Stimulated activated CD4-positive, alpha-beta T cell treated with anti-CD3 and anti-CD28 coated beads, Interleukin-1b, Interleukin-23, amount 100 ng/mL, for 1 hour (primary cell): ENCODE data around the gene DBN1.

Source experiments
- DNase-seq, 2 donors: peaks; one replicate each; pipeline ENCODE4 v3.0.0-alpha.2; 2020; ENCODE audit warnings: low read depth in 2 of 2

The DBN1 gene

DNA sequence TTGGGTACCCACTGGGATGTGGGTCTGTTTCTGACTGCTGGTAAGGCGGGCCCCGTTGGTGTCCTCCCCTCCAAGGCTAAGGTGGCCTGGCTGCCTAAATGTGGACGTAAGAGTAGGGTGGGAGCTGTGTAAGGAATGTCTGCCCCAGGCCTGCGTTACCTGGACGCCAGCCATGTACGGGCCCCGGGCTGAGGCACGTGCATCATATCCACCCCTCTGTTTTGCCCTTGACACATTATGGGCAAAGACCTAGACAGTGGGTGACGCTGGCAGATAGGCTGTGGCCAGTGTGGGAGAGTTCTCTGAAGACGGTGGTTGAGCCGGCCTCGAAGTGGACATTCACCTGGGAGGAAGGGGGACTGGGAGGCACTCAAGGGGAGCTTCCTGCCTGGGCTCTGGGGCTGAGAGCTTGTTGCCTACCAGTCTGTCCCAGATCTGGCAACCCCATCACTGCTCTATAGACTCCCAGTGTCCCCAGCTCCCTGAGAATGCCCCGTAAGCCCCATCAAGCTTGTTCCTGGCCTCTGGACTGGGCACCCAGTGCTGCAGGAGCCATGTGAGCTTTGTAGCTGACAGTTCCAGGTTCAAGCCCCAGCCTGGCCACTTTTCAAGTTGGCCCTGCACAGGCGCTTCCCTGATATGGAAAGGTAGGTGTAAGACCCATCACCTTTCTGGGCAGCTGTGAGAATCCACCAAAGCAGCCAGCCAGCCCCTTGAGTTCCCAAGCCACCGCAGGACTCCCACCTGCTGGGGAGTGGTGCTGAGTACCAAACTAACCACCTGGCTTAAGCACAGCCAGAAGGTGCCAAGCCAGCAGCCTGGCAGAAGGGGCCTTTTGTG lies 30.1 kb downstream of the DBN1 start:
- no peak for DNase-seq

DNA sequence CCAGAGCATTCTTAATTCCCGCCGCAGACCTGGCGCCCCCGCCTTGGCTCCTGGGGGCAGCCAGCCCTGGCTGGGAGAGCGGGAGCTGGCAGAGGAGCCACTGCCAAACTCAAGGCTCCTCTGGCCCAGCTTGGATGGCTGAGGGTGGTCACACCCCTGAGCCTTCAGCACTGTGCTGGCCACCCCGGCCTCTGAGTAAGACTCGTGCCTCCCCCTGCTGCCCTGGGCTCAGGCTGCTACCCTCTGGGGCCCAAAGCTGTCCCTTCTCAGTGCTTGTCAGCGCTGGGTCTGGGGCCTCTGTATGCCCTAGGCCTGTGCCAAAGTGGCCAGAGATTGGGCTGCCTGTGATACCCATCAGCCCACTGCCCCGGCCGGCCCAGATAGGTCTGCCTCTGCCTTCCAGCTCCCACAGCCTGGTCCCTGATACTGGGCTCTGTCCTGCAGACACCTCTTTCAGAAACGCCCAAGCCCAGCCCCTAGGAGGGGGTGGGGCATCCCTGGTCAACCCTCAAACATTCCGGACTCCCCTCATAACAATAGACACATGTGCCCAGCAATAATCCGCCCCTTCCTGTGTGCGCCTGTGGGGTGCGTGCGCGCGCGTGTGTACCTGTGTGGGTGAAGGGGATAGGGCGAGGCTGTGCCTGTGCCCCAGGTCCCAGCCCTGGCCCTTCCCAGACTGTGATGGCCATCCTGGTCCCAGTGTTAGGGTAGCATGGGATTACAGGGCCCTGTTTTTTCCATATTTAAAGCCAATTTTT lies 31.2 kb downstream of the DBN1 start:
- DNase-seq = no peak

DNA sequence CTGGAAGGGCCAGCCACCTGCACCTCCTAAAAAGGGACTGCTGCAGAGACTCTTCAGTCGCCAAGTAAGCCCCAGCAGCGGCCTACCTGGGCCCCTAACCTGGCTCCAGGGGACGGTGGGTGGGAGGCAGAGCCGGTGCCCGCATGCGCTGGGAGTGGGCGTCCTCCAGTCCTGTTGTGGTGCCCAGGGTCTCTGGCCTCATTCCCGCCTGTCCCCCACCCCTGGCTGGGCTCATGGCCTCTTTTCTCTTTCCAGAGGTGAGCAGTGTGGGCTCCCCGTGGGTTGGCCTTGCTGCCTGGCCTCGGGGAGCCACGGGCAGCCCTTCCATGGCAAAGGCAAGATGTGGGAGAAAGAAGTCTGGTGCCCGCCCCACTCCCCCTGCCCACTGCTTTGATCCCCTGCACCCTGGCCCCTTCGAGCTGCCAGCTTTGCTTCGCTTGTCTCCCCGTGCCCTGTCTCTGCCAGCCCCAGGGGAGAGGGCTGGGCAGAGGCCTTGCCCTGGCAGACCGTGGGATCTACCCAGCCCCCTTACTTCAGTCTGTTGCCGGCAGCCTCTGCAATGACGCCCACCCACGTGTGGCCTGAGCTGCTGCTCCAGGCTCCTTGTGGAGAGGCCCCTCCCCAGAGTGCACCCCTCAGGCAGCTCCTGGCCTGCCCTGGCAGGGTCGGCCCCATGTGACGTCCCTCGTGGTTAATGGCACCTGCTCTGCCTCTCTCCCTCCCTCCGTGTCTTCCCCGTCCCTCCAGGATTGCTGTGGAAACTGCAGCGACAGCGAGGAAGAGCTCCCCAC lies 32.2 kb downstream of the DBN1 start:
- DNase-seq = no peak

GRCh38 chr5:177440211-177440989 lies 33.0 kb downstream of the DBN1 start:
- DNase-seq = no peak

DNA sequence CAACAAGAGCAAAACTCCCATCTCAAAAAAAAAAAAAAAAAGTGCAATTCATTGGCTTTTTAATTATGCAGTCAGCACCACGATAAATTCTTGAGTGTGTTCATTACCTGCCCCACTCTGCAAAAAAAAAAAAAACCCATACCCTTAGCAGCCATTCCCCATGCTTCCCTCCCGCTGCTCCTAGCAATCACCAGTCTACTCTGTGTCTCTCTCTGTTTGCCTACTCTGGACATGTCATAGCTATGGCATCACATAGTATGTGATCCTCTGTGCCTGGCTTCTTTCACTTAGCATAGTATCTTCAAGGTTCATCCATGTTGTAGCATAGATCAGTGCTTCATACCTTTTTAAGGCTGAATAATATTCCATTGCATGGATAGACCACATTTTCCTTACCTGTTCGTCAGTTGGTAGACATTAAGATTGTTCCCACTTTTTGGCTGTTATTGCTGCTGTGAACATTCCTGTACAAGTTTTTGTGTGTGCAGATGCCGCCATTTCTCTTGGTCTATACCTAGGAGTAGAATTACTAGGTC lies 33.8 kb downstream of the DBN1 start:
- no peak for DNase-seq

DNA sequence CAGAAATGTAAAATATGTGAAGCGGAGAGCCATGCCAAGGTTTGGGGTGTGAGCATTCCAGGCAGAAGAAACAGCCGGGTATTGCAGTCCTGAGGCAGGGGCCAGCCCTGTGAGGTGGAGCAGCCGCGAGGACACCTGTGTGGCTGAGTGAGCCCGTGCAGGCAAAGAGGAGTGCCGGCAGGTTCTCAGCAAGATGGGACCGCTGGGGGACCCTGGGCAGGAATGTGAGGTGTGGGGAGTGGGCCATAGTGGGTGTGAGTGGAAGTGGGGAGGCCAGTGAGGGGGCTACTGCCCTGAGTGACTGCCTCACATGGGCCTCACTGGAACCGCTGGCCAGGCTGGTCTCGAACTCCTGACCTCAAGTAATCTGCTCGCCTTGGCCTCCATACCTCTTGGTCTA lies 35.0 kb downstream of the DBN1 start:
- DNase-seq = no peak

DNA sequence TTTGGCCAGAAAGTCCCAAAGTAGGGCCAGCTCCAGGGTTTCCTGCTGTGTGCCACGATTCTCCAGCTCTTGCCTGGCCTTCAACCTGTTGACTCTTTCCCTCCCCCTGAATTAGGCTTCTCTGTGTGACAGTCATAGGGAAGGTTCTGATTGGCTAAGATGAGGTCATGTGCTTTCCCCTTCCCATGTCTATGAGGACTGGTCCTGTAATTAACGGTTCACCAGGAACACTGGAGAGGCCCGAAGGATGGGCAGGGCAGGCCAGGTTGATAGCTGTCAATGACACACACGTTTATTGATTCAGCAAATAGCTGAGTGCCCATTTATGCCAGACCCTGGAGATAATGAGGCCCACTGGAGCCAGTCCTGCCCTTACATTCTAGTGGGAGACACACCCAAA lies 35.8 kb downstream of the DBN1 start:
- DNase-seq = no peak

- DNase-seq = no peak
Measured at GRCh38 chr5:177435847-177436536, 37.4 kb downstream of the DBN1 start.

- DNase-seq = no peak
Measured at GRCh38 chr5:177434942-177435738, 38.3 kb downstream of the DBN1 start.

DNA sequence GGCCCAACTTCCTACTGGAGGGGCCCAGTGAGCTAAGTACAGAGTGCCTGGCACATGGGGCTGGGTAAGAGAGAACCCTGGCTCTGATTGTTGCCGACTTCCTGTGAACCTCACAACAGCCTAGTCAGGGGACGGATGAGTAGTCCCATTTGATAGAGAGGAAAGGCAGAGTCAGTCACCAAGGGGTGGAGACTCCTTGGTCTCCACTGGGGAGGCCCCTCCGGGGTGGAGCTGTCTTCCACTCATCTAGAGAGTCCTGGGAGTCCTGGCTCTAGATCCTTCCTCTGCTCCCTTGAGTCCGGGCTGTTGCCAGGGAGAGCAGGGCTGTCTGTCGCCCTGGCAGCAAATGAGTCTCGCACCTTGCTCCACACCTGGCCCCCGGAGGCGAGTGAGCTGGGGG lies 39.0 kb downstream of the DBN1 start:
- DNase-seq = no peak

DNA sequence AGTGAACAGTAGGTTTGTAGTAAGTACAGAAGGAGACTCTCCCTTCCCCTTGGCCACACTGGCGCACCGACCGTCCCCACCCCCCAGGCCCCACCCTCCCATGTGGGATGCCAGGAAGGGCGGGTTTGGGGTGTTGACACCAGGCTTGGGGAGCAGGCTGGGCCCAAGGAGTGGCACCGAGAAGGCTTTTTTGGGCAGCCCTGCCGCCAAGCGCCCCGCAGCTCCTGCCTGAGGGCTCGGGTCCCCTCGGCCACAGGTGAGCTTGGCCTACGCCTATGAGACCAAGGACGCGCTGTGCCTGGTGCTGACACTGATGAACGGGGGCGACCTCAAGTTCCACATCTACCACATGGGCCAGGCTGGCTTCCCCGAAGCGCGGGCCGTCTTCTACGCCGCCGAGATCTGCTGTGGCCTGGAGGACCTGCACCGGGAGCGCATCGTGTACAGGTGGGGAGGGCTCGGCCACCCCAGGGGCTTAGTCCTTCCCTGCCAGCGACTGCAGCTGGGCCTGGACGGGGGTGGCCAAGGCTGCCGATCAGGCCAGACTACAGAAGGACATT lies 39.7 kb downstream of the DBN1 start:
- DNase-seq = no peak

GRCh38 chr5:177432839-177433657 lies 40.4 kb downstream of the DBN1 start:
- no peak for DNase-seq

DNA sequence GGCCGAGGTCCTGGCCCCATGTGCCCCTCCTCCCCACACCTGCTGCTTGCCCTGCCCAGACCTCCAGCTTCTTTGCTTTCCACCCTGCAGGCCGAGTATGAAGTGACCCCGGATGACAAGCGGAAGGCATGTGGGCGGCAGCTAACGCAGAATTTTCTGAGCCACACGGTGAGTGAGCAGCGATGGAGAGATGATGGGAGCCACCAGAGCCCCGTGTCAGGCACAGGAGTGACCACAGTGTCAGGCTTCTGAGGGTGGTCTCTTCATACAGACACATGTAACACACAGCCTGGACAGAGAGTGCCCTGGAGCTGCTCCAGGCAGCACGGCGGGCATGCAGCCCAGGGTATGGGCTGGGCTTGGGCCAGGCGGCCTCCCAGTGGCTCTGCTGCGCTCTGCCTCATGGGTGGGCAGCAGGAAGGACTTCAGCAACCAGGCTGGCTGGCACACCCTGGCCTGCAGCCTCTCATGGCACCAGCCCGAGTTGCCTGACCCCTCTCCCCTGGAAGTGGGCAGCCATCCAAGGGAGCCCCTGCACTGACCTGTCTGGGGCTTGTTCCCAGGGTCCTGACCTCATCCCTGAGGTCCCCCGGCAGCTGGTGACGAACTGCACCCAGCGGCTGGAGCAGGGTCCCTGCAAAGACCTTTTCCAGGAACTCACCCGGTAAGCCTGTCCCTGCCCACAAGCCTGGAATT lies 41.1 kb downstream of the DBN1 start:
- no peak for DNase-seq

DNA sequence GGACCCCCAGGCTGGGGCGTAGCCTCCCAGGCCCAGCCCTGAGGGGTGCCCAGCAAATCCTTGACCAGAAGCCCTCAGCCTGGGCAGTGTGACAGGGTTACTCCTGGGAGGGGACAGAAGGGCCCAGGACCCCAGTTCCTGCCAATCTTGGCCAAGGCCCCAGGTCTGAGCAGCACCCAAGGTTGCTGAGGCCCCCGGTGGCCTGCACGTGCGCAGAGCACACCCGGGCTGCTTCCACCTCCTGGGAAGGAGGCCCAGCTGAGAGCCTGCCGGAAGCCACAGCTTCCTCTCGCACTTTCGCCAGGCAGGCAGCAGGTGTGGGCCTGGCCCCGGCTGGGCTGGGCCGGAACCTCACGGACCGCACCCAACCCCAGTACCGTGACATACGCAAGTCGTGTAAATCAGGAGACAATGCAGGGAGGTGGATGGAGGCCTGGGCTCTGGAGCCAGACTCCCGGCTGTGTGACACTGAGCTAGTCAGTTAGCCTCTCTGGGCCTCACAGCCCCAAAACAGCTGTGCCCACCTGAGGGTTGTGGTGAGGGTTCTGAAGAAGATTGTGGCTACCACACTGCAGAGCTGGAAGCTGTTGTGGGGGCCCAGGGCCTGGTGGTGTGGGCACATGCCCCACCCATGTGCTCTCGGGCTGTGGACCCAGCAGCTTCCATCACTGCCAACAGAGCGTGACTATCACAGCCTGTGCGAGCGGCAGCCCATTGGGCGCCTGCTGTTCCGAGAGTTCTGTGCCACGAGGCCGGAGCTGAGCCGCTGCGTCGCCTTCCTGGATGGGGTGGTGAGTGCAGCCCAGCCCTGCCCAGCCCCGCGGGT lies 41.9 kb downstream of the DBN1 start:
- no peak for DNase-seq

DNA sequence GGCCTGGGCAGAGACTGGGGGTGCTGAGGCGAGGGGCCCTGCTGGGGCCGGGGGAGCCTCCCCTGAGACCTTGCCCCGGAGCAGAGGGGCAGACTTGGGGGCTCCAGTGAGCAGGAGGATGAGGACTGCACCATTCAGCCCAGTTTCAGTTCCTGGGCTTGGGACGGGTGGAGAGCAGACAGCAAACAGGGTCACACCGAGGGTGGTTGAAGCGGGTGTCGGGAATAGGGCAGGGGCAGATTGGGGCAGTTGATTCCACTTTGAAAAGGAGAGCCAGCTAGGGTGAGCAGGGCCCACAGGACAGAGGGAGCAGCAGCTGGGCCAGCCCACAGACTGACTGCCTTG lies 42.5 kb downstream of the DBN1 start:
- no peak for DNase-seq

GRCh38 chr5:177430140-177430951 lies 43.1 kb downstream of the DBN1 start:
- no peak for DNase-seq
